ENCODE measurements around the gene SLC28A1.

GRCh38 chr15:84865074-84865569 is 19.3 kb upstream of the SLC28A1 start:
- no peak for TF ChIP-seq EP300 (IDR thresholded peaks at IDR 0.05; ENCODE audit: low read depth)
- TF ChIP-seq POLR2A (IDR thresholded peaks at IDR 0.05), result no peak
- TF ChIP-seq, protein P1, sequence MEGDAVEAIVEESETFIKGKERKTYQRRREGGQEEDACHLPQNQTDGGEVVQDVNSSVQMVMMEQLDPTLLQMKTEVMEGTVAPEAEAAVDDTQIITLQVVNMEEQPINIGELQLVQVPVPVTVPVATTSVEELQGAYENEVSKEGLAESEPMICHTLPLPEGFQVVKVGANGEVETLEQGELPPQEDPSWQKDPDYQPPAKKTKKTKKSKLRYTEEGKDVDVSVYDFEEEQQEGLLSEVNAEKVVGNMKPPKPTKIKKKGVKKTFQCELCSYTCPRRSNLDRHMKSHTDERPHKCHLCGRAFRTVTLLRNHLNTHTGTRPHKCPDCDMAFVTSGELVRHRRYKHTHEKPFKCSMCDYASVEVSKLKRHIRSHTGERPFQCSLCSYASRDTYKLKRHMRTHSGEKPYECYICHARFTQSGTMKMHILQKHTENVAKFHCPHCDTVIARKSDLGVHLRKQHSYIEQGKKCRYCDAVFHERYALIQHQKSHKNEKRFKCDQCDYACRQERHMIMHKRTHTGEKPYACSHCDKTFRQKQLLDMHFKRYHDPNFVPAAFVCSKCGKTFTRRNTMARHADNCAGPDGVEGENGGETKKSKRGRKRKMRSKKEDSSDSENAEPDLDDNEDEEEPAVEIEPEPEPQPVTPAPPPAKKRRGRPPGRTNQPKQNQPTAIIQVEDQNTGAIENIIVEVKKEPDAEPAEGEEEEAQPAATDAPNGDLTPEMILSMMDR (IDR thresholded peaks at IDR 0.05), result no peak
